Activated gamma-delta T cell treated with anti-CD3 and anti-CD28 coated beads, Interleukin-2, amount 50 U/mL, for 16 hours (primary cell): ENCODE data around the gene NMRK1.

Experiments used
- DNase-seq: peaks from one replicate; pipeline ENCODE4 v3.0.0-alpha.2; 2020; ENCODE audit warnings: low read depth

Gene NMRK1

GRCh38 chr9:75063556-75064305 lies 24.2 kb downstream of the NMRK1 start:
- no peak for DNase-seq

GRCh38 chr9:75061169-75061568 lies 26.8 kb downstream of the NMRK1 start:
- DNase-seq: no peak

GRCh38 chr9:75054368-75055001 lies 33.5 kb downstream of the NMRK1 start:
- no peak for DNase-seq

- DNase-seq: no peak
Measured at GRCh38 chr9:75053869-75054268, 34.1 kb downstream of the NMRK1 start.

GRCh38 chr9:75051285-75051684 lies 36.7 kb downstream of the NMRK1 start:
- DNase-seq: no peak

GRCh38 chr9:75047506-75047905 lies 40.4 kb downstream of the NMRK1 start:
- DNase-seq: no peak

GRCh38 chr9:75046725-75047345 lies 41.1 kb downstream of the NMRK1 start:
- DNase-seq: no peak

GRCh38 chr9:75041041-75041440 lies 46.9 kb downstream of the NMRK1 start:
- no peak for DNase-seq

GRCh38 chr9:75039801-75040200 lies 48.2 kb downstream of the NMRK1 start:
- no peak for DNase-seq

GRCh38 chr9:75039009-75039408 lies 48.9 kb downstream of the NMRK1 start:
- DNase-seq: no peak

- no peak for DNase-seq
Measured at GRCh38 chr9:75036793-75037192, 51.2 kb downstream of the NMRK1 start.

GRCh38 chr9:75033791-75034473 lies 54.0 kb downstream of the NMRK1 start:
- no peak for DNase-seq

- DNase-seq: peak; percentile 26
Measured at GRCh38 chr9:75027187-75028107, 60.5 kb downstream of the NMRK1 start.

GRCh38 chr9:75023846-75024245 lies 64.1 kb downstream of the NMRK1 start:
- DNase-seq: no peak

GRCh38 chr9:75019654-75020053 lies 68.3 kb downstream of the NMRK1 start:
- DNase-seq: no peak

- DNase-seq: no peak
Measured at GRCh38 chr9:75019022-75019421, 68.9 kb downstream of the NMRK1 start.

- no peak for DNase-seq
Measured at GRCh38 chr9:75017378-75017777, 70.6 kb downstream of the NMRK1 start.

GRCh38 chr9:75013735-75014134 lies 74.2 kb downstream of the NMRK1 start:
- no peak for DNase-seq
